Measurements from ENCODE around the gene CHST13. TPM values are rescaled to one million over a fixed set of nuclear protein-coding genes. Genes with fewer than 3 reads are reported as not detected.

The CHST13 gene
- total RNA-seq, 1 experiment from 2014 or later: 1.3 TPM

DNA sequence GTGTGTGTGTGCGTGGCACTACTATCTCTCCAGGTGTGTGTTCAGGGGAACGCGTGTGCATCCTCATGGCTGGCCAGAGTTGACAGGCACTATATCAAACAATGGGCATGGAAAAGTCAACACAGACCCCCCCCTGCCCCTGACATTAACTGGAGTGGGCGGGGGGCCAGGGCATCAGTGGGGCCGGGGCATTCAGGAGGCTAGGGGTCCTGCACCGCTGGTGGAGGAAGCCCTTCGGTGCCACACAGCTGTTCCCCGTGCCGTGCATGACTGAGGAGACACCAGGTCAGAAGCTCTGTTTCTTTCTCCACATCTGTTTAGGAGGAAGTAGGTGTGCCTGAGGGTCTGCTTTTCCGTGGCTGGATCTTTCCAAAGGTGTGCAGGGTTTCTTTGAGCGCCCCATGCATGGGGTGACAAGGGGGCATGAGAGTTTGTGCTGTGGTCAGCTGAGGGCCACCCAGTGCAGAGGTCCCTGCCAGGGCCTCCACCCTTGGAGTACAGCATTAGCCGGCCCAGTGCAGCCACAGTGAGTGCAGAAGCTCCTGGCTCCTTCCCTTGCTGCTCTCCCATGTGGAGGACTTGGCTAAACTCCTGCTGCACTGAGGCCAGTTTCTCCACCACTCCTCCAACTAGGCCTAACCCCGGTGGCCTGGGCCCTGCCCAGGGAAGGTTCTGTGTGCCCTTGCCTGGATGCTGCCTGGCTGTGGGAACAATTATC is 27.3 kb downstream of the CHST13 start:
- no peak for DNase-seq
- CTCF ChIA-PET: interaction anchor here (0.7 to 1.3 kb wide), 2 partner anchors 22 to 110 kb away, joined by 3 read pairs; no protein-coding TSS in a partner anchor
- Mint-ChIP-seq H3K36me3 (ENCODE audit: insufficient read depth, unreplicated experiment) (no peaks in the 10 kb centered on the region), H3K4me3 (ENCODE audit: low read depth, unreplicated experiment) (no peak overlapping the region), H3K4me1 (ENCODE audit: low read depth, unreplicated experiment) (no peaks in the 10 kb centered on the region), H3K9me3 (ENCODE audit: low read depth, unreplicated experiment) (no peaks in the 10 kb centered on the region), H3K27ac (ENCODE audit: unreplicated experiment) (no peak overlapping the region), H3K27me3 (ENCODE audit: unreplicated experiment) (peaks cover 54% of the 10 kb centered on the region)
- TF ChIP-seq, protein P1, sequence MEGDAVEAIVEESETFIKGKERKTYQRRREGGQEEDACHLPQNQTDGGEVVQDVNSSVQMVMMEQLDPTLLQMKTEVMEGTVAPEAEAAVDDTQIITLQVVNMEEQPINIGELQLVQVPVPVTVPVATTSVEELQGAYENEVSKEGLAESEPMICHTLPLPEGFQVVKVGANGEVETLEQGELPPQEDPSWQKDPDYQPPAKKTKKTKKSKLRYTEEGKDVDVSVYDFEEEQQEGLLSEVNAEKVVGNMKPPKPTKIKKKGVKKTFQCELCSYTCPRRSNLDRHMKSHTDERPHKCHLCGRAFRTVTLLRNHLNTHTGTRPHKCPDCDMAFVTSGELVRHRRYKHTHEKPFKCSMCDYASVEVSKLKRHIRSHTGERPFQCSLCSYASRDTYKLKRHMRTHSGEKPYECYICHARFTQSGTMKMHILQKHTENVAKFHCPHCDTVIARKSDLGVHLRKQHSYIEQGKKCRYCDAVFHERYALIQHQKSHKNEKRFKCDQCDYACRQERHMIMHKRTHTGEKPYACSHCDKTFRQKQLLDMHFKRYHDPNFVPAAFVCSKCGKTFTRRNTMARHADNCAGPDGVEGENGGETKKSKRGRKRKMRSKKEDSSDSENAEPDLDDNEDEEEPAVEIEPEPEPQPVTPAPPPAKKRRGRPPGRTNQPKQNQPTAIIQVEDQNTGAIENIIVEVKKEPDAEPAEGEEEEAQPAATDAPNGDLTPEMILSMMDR (IDR thresholded peaks at IDR 0.05; ENCODE audit: unreplicated experiment): no peak
- intact Hi-C loops (cut with micrococcal nuclease; ENCODE audit: unreplicated experiment): no loop called here
- no TSS peak for BruUV-seq (replicated peaks)

DNA sequence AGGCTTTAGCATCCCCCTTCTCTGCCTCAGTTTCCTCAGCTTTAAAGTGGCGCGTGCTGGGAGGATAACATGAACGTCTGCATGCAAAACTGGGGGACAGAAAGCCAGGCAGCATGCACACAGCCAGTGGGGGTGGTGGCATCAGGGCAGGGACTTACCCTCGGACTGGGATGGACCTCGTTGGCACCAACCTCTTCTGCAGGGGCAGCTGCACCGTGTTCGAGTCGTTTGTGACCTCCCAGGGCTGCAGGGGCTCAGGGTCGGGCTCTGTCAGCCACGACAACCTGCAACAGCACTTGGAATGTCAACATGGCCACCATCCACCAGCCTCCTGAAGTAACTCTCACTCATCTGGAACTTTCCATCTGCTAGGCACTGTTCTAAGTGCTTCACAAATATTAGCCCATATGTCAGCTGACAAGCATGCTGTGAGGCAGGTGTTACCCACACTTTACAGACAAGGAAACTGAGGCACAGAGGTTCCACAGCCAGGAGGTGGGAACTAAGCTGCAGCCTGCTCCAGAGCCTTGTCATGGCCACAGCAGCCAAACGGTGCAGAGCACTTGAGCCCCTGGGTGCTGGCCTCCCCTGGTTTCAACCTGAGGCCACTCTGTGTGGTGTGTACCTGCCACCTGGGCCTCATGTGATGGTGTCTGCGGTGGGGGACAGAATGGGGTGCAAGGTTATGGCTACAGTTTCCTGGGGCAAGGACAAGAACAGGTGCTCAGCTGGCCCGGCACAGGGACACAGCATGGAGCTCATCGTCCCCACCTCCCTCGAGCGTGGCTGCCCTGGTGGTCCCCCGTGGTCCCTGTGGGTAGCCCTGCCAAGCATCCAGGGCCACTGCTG is 28.1 kb downstream of the CHST13 start:
- H3K27ac Mint-ChIP-seq (ENCODE audit: unreplicated experiment): no peak overlapping the region
- no peak overlapping the region for H3K4me3 Mint-ChIP-seq (ENCODE audit: low read depth, unreplicated experiment)
- no TSS peak for BruUV-seq (replicated peaks)
- peaks cover 46% of the 10 kb centered on the region for H3K27me3 Mint-ChIP-seq (ENCODE audit: unreplicated experiment)
- no peak for DNase-seq
- intact Hi-C loops (cut with micrococcal nuclease; ENCODE audit: unreplicated experiment): no loop called here
- TF ChIP-seq, protein P1 (IDR thresholded peaks at IDR 0.05; ENCODE audit: unreplicated experiment): no peak
- no peaks in the 10 kb centered on the region for H3K9me3 Mint-ChIP-seq (ENCODE audit: low read depth, unreplicated experiment)
- CTCF ChIA-PET: interaction anchor here (1.3 kb wide), 1 partner anchor 23 kb away, joined by 3 read pairs; no protein-coding TSS in a partner anchor
- no peaks in the 10 kb centered on the region for H3K4me1 Mint-ChIP-seq (ENCODE audit: low read depth, unreplicated experiment)
- H3K36me3 Mint-ChIP-seq (ENCODE audit: insufficient read depth, unreplicated experiment): no peaks in the 10 kb centered on the region

DNA sequence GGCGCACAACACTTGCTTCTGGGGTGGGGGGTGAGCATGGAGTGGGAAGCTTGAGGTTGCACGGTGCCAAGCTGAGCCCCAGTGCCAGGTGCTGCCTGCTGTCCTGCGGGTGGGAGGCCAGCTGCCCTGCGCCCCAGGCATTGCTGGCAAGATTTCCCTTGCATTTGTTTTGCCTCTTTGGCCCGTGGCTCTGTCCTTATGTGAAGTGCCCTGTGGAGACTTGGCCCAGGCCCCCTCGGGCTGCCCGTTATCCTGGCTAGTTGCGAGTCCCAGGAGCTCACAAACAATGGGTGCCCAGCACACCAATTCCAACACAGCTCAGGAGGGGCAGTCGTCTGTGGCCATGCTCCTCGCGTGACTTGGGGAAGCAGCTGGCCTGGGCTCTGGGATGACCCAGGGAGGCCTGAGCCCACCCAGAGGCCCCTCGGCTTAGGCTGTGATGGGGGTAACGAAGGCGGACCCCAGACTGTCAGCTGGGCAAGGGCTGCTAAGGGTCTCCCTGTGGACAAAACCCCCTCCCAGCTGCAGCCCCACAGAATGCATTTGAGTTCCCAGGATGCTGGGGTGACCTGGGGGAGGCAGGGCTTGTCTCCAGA is 28.8 kb downstream of the CHST13 start:
- Mint-ChIP-seq H3K4me3 (ENCODE audit: low read depth, unreplicated experiment) (no peak overlapping the region), H3K36me3 (ENCODE audit: insufficient read depth, unreplicated experiment) (no peaks in the 10 kb centered on the region), H3K27ac (ENCODE audit: unreplicated experiment) (no peak overlapping the region), H3K9me3 (ENCODE audit: low read depth, unreplicated experiment) (no peaks in the 10 kb centered on the region), H3K4me1 (ENCODE audit: low read depth, unreplicated experiment) (no peaks in the 10 kb centered on the region), H3K27me3 (ENCODE audit: unreplicated experiment) (peaks cover 39% of the 10 kb centered on the region)
- BruUV-seq (replicated peaks): no TSS peak
- intact Hi-C loops (cut with micrococcal nuclease; ENCODE audit: unreplicated experiment): no loop called here
- TF ChIP-seq, protein P1 (IDR thresholded peaks at IDR 0.05; ENCODE audit: unreplicated experiment): no peak
- DNase-seq: no peak
- CTCF ChIA-PET: interaction anchor here (1.3 kb wide), 1 partner anchor 24 kb away, joined by 3 read pairs; no protein-coding TSS in a partner anchor

DNA sequence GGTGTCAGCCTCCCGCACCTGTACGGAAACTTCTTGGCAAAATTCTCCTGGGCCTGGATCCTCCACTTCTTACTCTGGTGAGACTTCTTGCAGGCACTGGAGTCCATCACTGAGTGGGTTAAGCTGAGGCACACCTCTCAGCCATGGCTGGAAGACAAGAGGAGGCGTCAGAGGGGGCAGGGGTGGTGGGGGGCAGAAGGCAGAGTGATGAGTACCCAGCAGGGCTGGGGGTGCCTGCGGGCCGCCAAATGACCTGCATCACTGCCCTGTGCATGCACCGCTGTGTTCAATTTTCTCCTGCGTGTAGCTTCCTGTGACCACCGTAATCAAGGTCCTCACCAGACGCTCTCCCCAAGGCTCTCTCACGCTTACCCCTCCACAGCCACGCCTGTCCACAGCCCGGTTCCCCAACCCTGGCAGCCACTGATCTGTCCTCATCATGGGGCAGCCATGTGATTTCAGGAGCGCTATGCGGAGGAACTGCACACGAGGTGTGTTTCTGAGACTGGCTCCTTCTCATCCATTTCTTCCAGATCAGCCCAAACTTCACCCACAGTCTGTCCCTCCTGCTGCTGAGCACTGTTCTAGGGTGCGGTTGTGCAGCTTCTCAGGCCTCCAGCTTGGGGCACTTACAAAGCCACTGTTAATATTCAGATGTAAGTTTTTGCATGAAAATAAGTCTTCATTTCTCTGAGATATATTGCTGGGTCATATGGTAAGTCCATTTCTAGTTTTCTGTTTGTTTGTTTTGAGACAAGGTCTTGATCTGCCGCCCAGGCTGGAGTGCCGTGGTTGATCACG is 29.5 kb downstream of the CHST13 start:
- CTCF ChIA-PET: no interaction called here
- BruUV-seq (replicated peaks): no TSS peak

More for the DNA sequence above, 29.5 kb downstream of the CHST13 start:
- TF ChIP-seq, protein P1 (IDR thresholded peaks at IDR 0.05; ENCODE audit: unreplicated experiment): no peak
- intact Hi-C loops (cut with micrococcal nuclease; ENCODE audit: unreplicated experiment): no loop called here
- Mint-ChIP-seq H3K36me3 (ENCODE audit: insufficient read depth, unreplicated experiment) (no peaks in the 10 kb centered on the region), H3K27ac (ENCODE audit: unreplicated experiment) (no peak overlapping the region), H3K9me3 (ENCODE audit: low read depth, unreplicated experiment) (no peaks in the 10 kb centered on the region), H3K27me3 (ENCODE audit: unreplicated experiment) (peaks cover 32% of the 10 kb centered on the region), H3K4me1 (ENCODE audit: low read depth, unreplicated experiment) (no peaks in the 10 kb centered on the region), H3K4me3 (ENCODE audit: low read depth, unreplicated experiment) (no peak overlapping the region)
- DNase-seq: no peak

All from Calu3 (cell line).